HepG2 (cell line): ENCODE data around the gene TOMM22. TPM values are rescaled to one million over a fixed set of nuclear protein-coding genes. Genes with fewer than 3 reads are reported as not detected.

Experiments
- BRD4 ChIP-seq: sonication (generic); formaldehyde crosslinking; IDR thresholded peaks from 2 replicates; pipeline ENCODE4 v1.4.0; 2020; ENCODE audit warnings: missing genetic modification reagents
- CBFB ChIP-seq: sonication (generic); formaldehyde crosslinking; IDR thresholded peaks from 2 replicates; pipeline ENCODE4 v1.4.0; 2020; ENCODE audit warnings: missing genetic modification reagents
- CSRNP2 ChIP-seq: sonication (generic); formaldehyde crosslinking; conservative IDR thresholded peaks from 2 replicates; pipeline ENCODE4 v1.8.0; 2022; ENCODE audit warnings: low read depth, missing genetic modification reagents
- DPF2 ChIP-seq: sonication (generic); formaldehyde crosslinking; IDR thresholded peaks from 2 replicates; pipeline ENCODE4 v1.4.0; 2020; ENCODE audit warnings: mild to moderate bottlenecking, low read depth, missing genetic modification reagents, borderline replicate concordance
- EED ChIP-seq: sonication (generic); formaldehyde crosslinking; IDR thresholded peaks from 2 replicates; pipeline ENCODE4 v1.5.0; 2020; ENCODE audit warnings: mild to moderate bottlenecking, missing genetic modification reagents
- HMGA1 ChIP-seq: sonication (generic); formaldehyde crosslinking; conservative IDR thresholded peaks from 2 replicates; pipeline ENCODE4 v1.4.0; 2020; ENCODE audit warnings: missing genetic modification reagents
- HNRNPUL1 ChIP-seq: fragments of 200-400 bp; formaldehyde crosslinking; IDR thresholded peaks from 2 replicates; pipeline ENCODE4 v1.6.1; 2017; ENCODE audit warnings: low read depth, mild to moderate bottlenecking, low read length, moderate library complexity
- MYPOP ChIP-seq: sonication (generic); formaldehyde crosslinking; IDR thresholded peaks from 2 replicates; pipeline ENCODE4 v1.8.1; 2023; ENCODE audit warnings: mild to moderate bottlenecking, moderate library complexity, missing genetic modification reagents
- SOX5 ChIP-seq: IDR thresholded peaks from 2 replicates; pipeline ENCODE4 v1.6.1; 2016; ENCODE audit warnings: borderline replicate concordance
- SP4 ChIP-seq: sonication (generic); formaldehyde crosslinking; IDR thresholded peaks from 2 replicates; pipeline ENCODE4 v1.8.1; 2023; ENCODE audit warnings: mild to moderate bottlenecking, missing genetic modification reagents
- TCF7 ChIP-seq: sonication (generic); IDR thresholded peaks from 2 replicates; pipeline ENCODE4 v1.6.1; 2016; ENCODE audit warnings: antibody characterized with exemption, low read depth
- TOPORS ChIP-seq: sonication (generic); formaldehyde crosslinking; IDR thresholded peaks from 2 replicates; pipeline ENCODE4 v1.8.0; 2023; ENCODE audit warnings: mild to moderate bottlenecking, missing genetic modification reagents
- ZBTB26 ChIP-seq: IDR thresholded peaks from 2 replicates; pipeline ENCODE4 v1.6.1; 2016; ENCODE audit warnings: missing compliant biosample characterization, missing genetic modification reagents, borderline replicate concordance
- ZBTB3 ChIP-seq: sonication (generic); formaldehyde crosslinking; IDR thresholded peaks from 2 replicates; pipeline ENCODE4 v1.4.0; 2020; ENCODE audit warnings: low read depth, mild to moderate bottlenecking, moderate library complexity, missing genetic modification reagents, borderline replicate concordance
- ZBTB49 ChIP-seq: sonication (generic); formaldehyde crosslinking; IDR thresholded peaks from 2 replicates; pipeline ENCODE4 v1.4.0; 2020; ENCODE audit warnings: missing genetic modification reagents, borderline replicate concordance
- ZNF124 ChIP-seq: sonication (generic); formaldehyde crosslinking; IDR thresholded peaks from 2 replicates; pipeline ENCODE4 v1.4.0; 2020; ENCODE audit warnings: missing genetic modification reagents
- ZNF260 ChIP-seq: sonication (generic); formaldehyde crosslinking; IDR thresholded peaks from 2 replicates; pipeline ENCODE4 v1.4.0; 2020; ENCODE audit warnings: missing genetic modification reagents, low read depth, mild to moderate bottlenecking, borderline replicate concordance
- ZNF543 ChIP-seq: sonication (generic); formaldehyde crosslinking; IDR thresholded peaks from 2 replicates; pipeline ENCODE4 v1.4.0; 2020; ENCODE audit warnings: mild to moderate bottlenecking, missing genetic modification reagents
- ZNF562 ChIP-seq: sonication (generic); formaldehyde crosslinking; IDR thresholded peaks from 2 replicates; pipeline ENCODE4 v1.8.0; 2022; ENCODE audit warnings: missing genetic modification reagents, borderline replicate concordance
- ZNF615 ChIP-seq: sonication (generic); formaldehyde crosslinking; IDR thresholded peaks from 2 replicates; pipeline ENCODE4 v1.5.0; 2020; ENCODE audit warnings: mild to moderate bottlenecking, missing genetic modification reagents, borderline replicate concordance
- ZNF784 ChIP-seq: sonication (generic); formaldehyde crosslinking; IDR thresholded peaks from 2 replicates; pipeline ENCODE4 v1.5.1; 2020; ENCODE audit warnings: missing genetic modification reagents, mild to moderate bottlenecking, borderline replicate concordance
- ZNF839 ChIP-seq: sonication (generic); formaldehyde crosslinking; IDR thresholded peaks from 2 replicates; pipeline ENCODE4 v1.4.0; 2020; ENCODE audit warnings: missing genetic modification reagents, mild to moderate bottlenecking, borderline replicate concordance
- polyA plus RNA-seq, 8 experiments: library from polyadenylated mRNA; depleted of rRNA in 3 of 8; stranded (reverse) in 7 of 8; unstranded in 1 of 8; fragments of >200 nt; fragmentation: Illumina TruSeq in 4 of 8; extraction: Trizol in 4 of 8; gene quantifications; 2 replicates each; pipeline versions ENCODE4 v1.2.1 to v1.2.3, GENCODE V29; 2011 to 2016; ENCODE audit warnings: low read depth in 4 of 8, missing spikeins in 1 of 8, mixed read lengths in 1 of 8; ENCODE audit not compliant: insufficient read depth in 1 of 8
- total RNA-seq, 5 experiments: library from RNA; depleted of rRNA; stranded (reverse); fragments of >200 nt; fragmentation: Illumina TruSeq; extraction: Trizol; gene quantifications; 2 replicates each; pipeline ENCODE4 v1.2.3, GENCODE V29; 2016; ENCODE audit warnings: low read depth in 1 of 5

Gene TOMM22
- total and polyA plus RNA-seq, 2 of the 13 experiments (the other 11 are each of a cell fraction or from before 2014, with no cell fraction given), result 46.9 to 118 TPM

GRCh38 chr22:38705235-38706100, 23.7 kb downstream of the TOMM22 start, which contains the start of gene GTPBP1 (continued):
- TF ChIP-seq TCF7, result no peak
- TF ChIP-seq SP4 (CRISPR knock-in tag), result peak; percentile 61
- no peak for TF ChIP-seq TOPORS (CRISPR knock-in tag)
- TF ChIP-seq ZBTB26 (CRISPR knock-in tag), result 0 out of 2 replicates have a peak, but pooled peaks have one; percentile 4
- no peak for TF ChIP-seq BRD4 (CRISPR knock-in tag)
- no peak for TF ChIP-seq ZBTB3
- no peak for TF ChIP-seq EED (CRISPR knock-in tag)
- no peak for TF ChIP-seq CSRNP2
- no peak for TF ChIP-seq HNRNPUL1
- no peak; the same call in 1 of the 2 replicates for TF ChIP-seq CBFB
- TF ChIP-seq MYPOP (CRISPR knock-in tag), result 0 out of 2 replicates have a peak, but pooled peaks have one; percentile 6
- TF ChIP-seq HMGA1 (CRISPR knock-in tag), result no peak
- no peak for TF ChIP-seq ZNF839
- TF ChIP-seq ZNF615 (CRISPR knock-in tag), result no peak
- no peak for TF ChIP-seq ZNF124 (CRISPR knock-in tag)
- no peak for TF ChIP-seq ZNF543 (CRISPR knock-in tag)
- TF ChIP-seq ZBTB49, result no peak
- TF ChIP-seq ZNF562 (CRISPR knock-in tag), result no peak
- TF ChIP-seq SOX5 (CRISPR knock-in tag), result no peak
- no peak for TF ChIP-seq ZNF260 (CRISPR knock-in tag)
- no peak for TF ChIP-seq ZNF784 (CRISPR knock-in tag)
- no peak for TF ChIP-seq DPF2 (CRISPR knock-in tag)
